Thyroid gland (tissue), 4 donors: Measurements from ENCODE around the gene MAP6D1.

Experiments
- CTCF ChIP-seq, 6 experiments: fragments of 200-600 bp in 3 of 6; fragments of 450-650 bp in 3 of 6; sonication (generic) in 3 of 6; IDR thresholded peaks; one replicate each; pipeline ENCODE4 v1.5.1; 2016 to 2019; ENCODE audit warnings: antibody characterized with exemption in 6 of 6, mild to moderate bottlenecking in 2 of 6, inconsistent platforms in 1 of 6, moderate library complexity in 1 of 6
- POLR2A ChIP-seq, 2 donors: fragments of 450-650 bp; IDR thresholded peaks; one replicate each; pipeline ENCODE4 v1.6.1; 2017; ENCODE audit warnings: antibody characterized with exemption in 2 of 2, mild to moderate bottlenecking in 2 of 2, moderate library complexity in 1 of 2

GRCh38 chr3:183807209-183807728, 18.1 kb downstream of the MAP6D1 start:
- no peak for TF ChIP-seq CTCF (IDR thresholded peaks at IDR 0.05)
- TF ChIP-seq POLR2A (IDR thresholded peaks at IDR 0.05): no peak
